BJ (cell line): ENCODE measurements around the gene CFAP68. TPM values are rescaled to one million over a fixed set of nuclear protein-coding genes. Genes with fewer than 3 reads are reported as not detected.

ENCODE experiments used
- CTCF ChIA-PET: fragments of 350-600 bp; formaldehyde crosslinking; extraction: SDS; loops from one replicate; lab custom pipeline; 2021; ENCODE audit warnings: antibody characterized with exemption, inconsistent platforms; lab: Yijun Ruan, JAX
- POLR2A ChIA-PET: fragments of 300-600 bp; sonication (Branson Sonifier 250); formaldehyde crosslinking; extraction: SDS; loops from one replicate; lab custom pipeline; 2021; ENCODE audit warnings: antibody characterized with exemption; lab: Charles Lee
- DNase-seq: peaks from one replicate; pipeline ENCODE4 v3.0.0-alpha.2; 2011; ENCODE audit warnings: low read depth
- H3K27me3 ChIP-seq: 2 replicates; pipeline ENCODE4 v1.6.0; 2011; ENCODE audit warnings: low read length; ENCODE audit not compliant: control insufficient read depth, insufficient read depth
- H3K36me3 ChIP-seq: 2 replicates; pipeline ENCODE4 v1.5.1; 2011; ENCODE audit warnings: low read length; ENCODE audit not compliant: control insufficient read depth, insufficient read depth
- H3K4me3 ChIP-seq: 2 replicates; pipeline ENCODE4 v1.5.1; 2011; ENCODE audit warnings: low read depth, mild to moderate bottlenecking, control low read depth, low read length
- CTCF ChIP-seq: IDR thresholded peaks from 2 replicates; pipeline ENCODE4 v1.5.1; 2011; ENCODE audit warnings: low read depth, mild to moderate bottlenecking, control low read depth, inconsistent platforms, low read length, moderate library complexity; ENCODE audit not compliant: insufficient read depth
- polyA plus RNA-seq: library from polyadenylated mRNA; depleted of rRNA; stranded (reverse); fragments of >200 nt; gene quantifications from 2 replicates; pipeline ENCODE4 v1.2.3, GENCODE V29; 2011

Gene CFAP68
- polyA plus RNA-seq, 1 experiment: 16.6 TPM

GRCh38 chr11:111910676-111911562 lies 31.6 kb downstream of the CFAP68 start:
- Histone ChIP-seq H3K27me3 (no peaks in the 10 kb centered on the region), H3K36me3 (peaks cover 1% of the 10 kb centered on the region; the same call in 1 of the 2 replicates), H3K4me3 (0 out of 2 replicates have a peak overlapping the region, but pooled peaks have one; percentile 0)
- CTCF ChIA-PET: interaction anchor here (0.8 to 2.2 kb wide), 8 partner anchors 9 to 71 kb away, joined by 3 to 8 read pairs (median 3); no protein-coding TSS in a partner anchor
- POLR2A ChIA-PET: no interaction called here
- TF ChIP-seq CTCF: no peak
- no peak for DNase-seq

GRCh38 chr11:111911563-111912401 lies 32.4 kb downstream of the CFAP68 start, which contains the start of gene CRYAB:
CRYAB (minus strand) TSS chr11:111911770; CDS start chr11:111911724, 46 bp downstream.
- Histone ChIP-seq H3K27me3 (no peaks in the 10 kb centered on the region), H3K36me3 (peaks cover 1% of the 10 kb centered on the region; the same call in 1 of the 2 replicates), H3K4me3 (peak within 1 kb of the TSS; percentile 46)
- ChIA-PET POLR2A (no interaction called here), CTCF (interaction anchor here (0.8 to 2.2 kb wide), 5 partner anchors 10 to 70 kb away, joined by 3 to 8 read pairs (median 3); no protein-coding TSS in a partner anchor)
- DNase-seq: peak; percentile 96
- no peak for TF ChIP-seq CTCF

- TF ChIP-seq CTCF: no peak
- Histone ChIP-seq H3K4me3 (peak within 1 kb of the TSS; percentile 46), H3K27me3 (no peaks in the 10 kb centered on the region), H3K36me3 (peaks cover 1% of the 10 kb centered on the region; the same call in 1 of the 2 replicates)
- no peak for DNase-seq
- ChIA-PET CTCF (interaction anchor here (1.2 kb wide), 1 partner anchor 14 kb away, joined by 7 read pairs; no protein-coding TSS in a partner anchor), POLR2A (no interaction called here)
These were observed 33.2 kb downstream of the CFAP68 start, which contains the start of gene HSPB2 for GRCh38 chr11:111912535-111912934. HSPB2 (plus strand) TSS chr11:111912734; CDS start chr11:111912830, 96 bp downstream.

- CTCF ChIA-PET: interaction anchor here (0.7 to 1.2 kb wide), 4 partner anchors 11 to 56 kb away, joined by 3 to 7 read pairs (median 4); no protein-coding TSS in a partner anchor
- no peak for DNase-seq
These were observed 33.9 kb downstream of the CFAP68 start for GRCh38 chr11:111913031-111913861.

More at GRCh38 chr11:111913031-111913861, 33.9 kb downstream of the CFAP68 start:
- H3K27me3 ChIP-seq: no peaks in the 10 kb centered on the region
- POLR2A ChIA-PET: interaction anchor here (0.6 to 0.7 kb wide), 3 partner anchors 13 to 172 kb away, joined by 3 to 4 read pairs (median 3); no protein-coding TSS in a partner anchor
- peaks cover 1% of the 10 kb centered on the region; the same call in 1 of the 2 replicates for H3K36me3 ChIP-seq
- TF ChIP-seq CTCF: no peak
- peak overlapping the region; percentile 46 for H3K4me3 ChIP-seq
